B cell (primary cell): Measurements from ENCODE around the gene MED31. TPM values are rescaled to one million over a fixed set of nuclear protein-coding genes. Genes with fewer than 3 reads are reported as not detected.

Experiments
- ATAC-seq: fragments of 200-7000 bp; cut with Tn5 transposase; one replicate; pipeline ENCODE4 v1.10.0; 2021; ENCODE audit warnings: low read depth, mild to moderate bottlenecking, moderate number of reproducible peaks, moderate library complexity
- CTCF ChIA-PET: fragments of 350-600 bp; sonication (Branson Sonifier 250); formaldehyde crosslinking; loops from one replicate; lab custom pipeline; 2021; ENCODE audit warnings: antibody characterized with exemption, inconsistent platforms; lab: Charles Lee
- POLR2A ChIA-PET: fragments of 350-600 bp; sonication (Branson Sonifier 250); formaldehyde crosslinking; loops from one replicate; lab custom pipeline; 2021; ENCODE audit warnings: antibody characterized with exemption; lab: Charles Lee
- DNase-seq: peaks from one replicate; pipeline ENCODE4 v3.0.0; 2013
- H2AFZ ChIP-seq: 2 replicates; pipeline ENCODE4 v1.6.1; 2012; ENCODE audit warnings: mild to moderate bottlenecking, low read depth, low read length; ENCODE audit not compliant: insufficient read depth, poor library complexity, severe bottlenecking
- H3K27ac ChIP-seq, 2 donors: 1 replicate in 1 of 2; 2 replicates in 1 of 2; pipeline ENCODE4 v1.5.1; 2012 to 2013; ENCODE audit warnings: low read length in 2 of 2, mild to moderate bottlenecking in 2 of 2, moderate library complexity in 1 of 2
- H3K27me3 ChIP-seq, 4 experiments: fragments of 200-600 bp in 1 of 4; sonication (generic) in 1 of 4; replicated peaks in 1 of 4; 1 replicate in 2 of 4; 2 replicates in 2 of 4; pipeline versions ENCODE4 v1.6.1 to v1.7.0; 2013 to 2016; ENCODE audit warnings: low read length in 3 of 4, mild to moderate bottlenecking in 2 of 4, mixed read lengths in 1 of 4, moderate library complexity in 1 of 4; ENCODE audit not compliant: insufficient read depth in 4 of 4, control insufficient read depth in 3 of 4; ENCODE audit errors: control extremely low read depth in 1 of 4
- H3K36me3 ChIP-seq, 2 experiments: replicated peaks in 1 of 2; 1 replicate in 1 of 2; 2 replicates in 1 of 2; pipeline versions ENCODE4 v1.6.1 to v1.7.1; 2013; ENCODE audit warnings: low read length in 1 of 2; ENCODE audit not compliant: insufficient read depth in 2 of 2, control insufficient read depth in 1 of 2; ENCODE audit errors: control extremely low read depth in 1 of 2, extremely low read depth in 1 of 2
- H3K4me1 ChIP-seq, 2 donors: fragments of 200-600 bp in 1 of 2; sonication (generic) in 1 of 2; 1 replicate in 1 of 2; 2 replicates in 1 of 2; pipeline versions ENCODE4 v1.5.1 to v1.6.1; 2013 to 2017; ENCODE audit warnings: low read length in 2 of 2; ENCODE audit not compliant: control insufficient read depth in 2 of 2, insufficient read depth in 2 of 2
- H3K4me2 ChIP-seq: replicated peaks from 2 replicates; pipeline ENCODE3; 2012; ENCODE audit warnings: mild to moderate bottlenecking, low read depth, low read length; ENCODE audit not compliant: poor library complexity, severe bottlenecking
- H3K4me3 ChIP-seq, 5 experiments: fragments of 200-600 bp in 1 of 5; sonication (generic) in 1 of 5; 1 replicate in 3 of 5; 2 replicates in 2 of 5; pipeline versions ENCODE4 v1.5.1 to v1.7.0; 2011 to 2016; ENCODE audit warnings: low read length in 4 of 5, mild to moderate bottlenecking in 4 of 5, low read depth in 2 of 5, control low read depth in 1 of 5, moderate library complexity in 1 of 5; ENCODE audit not compliant: insufficient read depth in 1 of 5; ENCODE audit errors: control extremely low read depth in 1 of 5, extremely low read depth in 1 of 5
- H3K79me2 ChIP-seq: fragments of 200-600 bp; sonication (generic); one replicate; pipeline ENCODE4 v1.6.0; 2016; ENCODE audit warnings: low read length; ENCODE audit not compliant: control insufficient read depth, insufficient read depth
- H3K9ac ChIP-seq: fragments of 200-600 bp; sonication (generic); 2 replicates; pipeline ENCODE4 v1.6.1; 2017; ENCODE audit warnings: mild to moderate bottlenecking, low read length, moderate library complexity
- H3K9me3 ChIP-seq, 3 donors: one replicate each; pipeline versions ENCODE4 v1.6.1 to v1.7.1; 2013; ENCODE audit warnings: low read length in 2 of 3; ENCODE audit not compliant: control insufficient read depth in 2 of 3, insufficient read depth in 1 of 3; ENCODE audit errors: control extremely low read depth in 1 of 3
- H4K20me1 ChIP-seq: 2 replicates; pipeline ENCODE4 v1.6.0; 2012; ENCODE audit warnings: mild to moderate bottlenecking, low read length; ENCODE audit not compliant: insufficient read depth, control insufficient read depth, poor library complexity, severe bottlenecking
- H3K27ac Mint-ChIP-seq: one replicate; pipeline ENCODE4 v1.8.0; 2021; ENCODE audit warnings: mixed read lengths
- H3K27me3 Mint-ChIP-seq: one replicate; pipeline ENCODE4 v1.8.0; 2021; ENCODE audit warnings: mixed read lengths
- H3K4me1 Mint-ChIP-seq: one replicate; pipeline ENCODE4 v1.8.0; 2021; ENCODE audit warnings: mixed read lengths
- H3K4me3 Mint-ChIP-seq: one replicate; pipeline ENCODE4 v1.8.0; 2021; ENCODE audit warnings: mixed read lengths
- H3K9me3 Mint-ChIP-seq: one replicate; pipeline ENCODE4 v1.8.0; 2022; ENCODE audit warnings: mixed read lengths; ENCODE audit not compliant: insufficient read depth
- CTCF ChIP-seq: fragments of 200-600 bp; IDR thresholded peaks from one replicate; pipeline ENCODE4 v1.8.0; 2022; ENCODE audit warnings: antibody characterized with exemption, mild to moderate bottlenecking
- EZH2 ChIP-seq: IDR thresholded peaks from 2 replicates; pipeline ENCODE4 v1.6.1; 2012; ENCODE audit warnings: borderline replicate concordance, low read depth, mild to moderate bottlenecking, moderate library complexity, low read length; ENCODE audit not compliant: insufficient read depth, poor library complexity, severe bottlenecking
- WGBS: methylation state at CpG from one replicate; pipeline ENCODE4 v1.1.5; 2013; ENCODE audit warnings: missing lambda C conversion rate; ENCODE audit not compliant: insufficient coverage; 5-methylcytosine and 5-hydroxymethylcytosine counted together
- intact Hi-C: fragments of 100-400 bp; cut with micrococcal nuclease; formaldehyde crosslinking; loops from one replicate; pipeline ENCODE4 v1.10.0; 2022
- polyA plus RNA-seq: library from polyadenylated mRNA; depleted of rRNA; stranded (reverse); fragments of >200 nt; gene quantifications from 2 replicates; pipeline ENCODE4 v1.2.3, GENCODE V29; 2012
- total RNA-seq, 2 donors: library from RNA; stranded (reverse); fragments of 120-200 nt in 1 of 2; gene quantifications; 1 replicate in 1 of 2; 2 replicates in 1 of 2; pipeline versions ENCODE4 v1.2.3 to v1.2.4, GENCODE V29; 2013 to 2022

MED31 gene
- total and polyA plus RNA-seq, 2 donors (not counting 1 experiment from before 2014, with no cell fraction given), result 9.2 to 25.5 TPM

GRCh38 chr17:6641247-6641863, 10.1 kb downstream of the MED31 start:
- peak overlapping the region; percentile 83 to 94 (median 89) for H3K4me3 ChIP-seq
- no peak for DNase-seq
- CTCF ChIA-PET, result interaction anchor here (1.4 kb wide), 1 partner anchor 10 kb away, joined by 5 read pairs; the partner anchor contains the start of genes C17orf100 and MED31

More at GRCh38 chr17:6641247-6641863, 10.1 kb downstream of the MED31 start:
- Mint-ChIP-seq H3K27ac (peak overlapping the region; percentile 99), H3K4me1 (peaks cover 40% of the 10 kb centered on the region), H3K9me3 (no peaks in the 10 kb centered on the region), H3K4me3 (peak overlapping the region; percentile 98), H3K27me3 (no peaks in the 10 kb centered on the region)
- Histone ChIP-seq H2AFZ (peak overlapping the region; percentile 99), H4K20me1 (peaks cover 12% of the 10 kb centered on the region), H3K27me3 (no peaks in the 10 kb centered on the region), H3K27ac (peak overlapping the region; percentile 64 to 89), H3K9me3 (no peaks in the 10 kb centered on the region), H3K79me2 (peaks cover 57% of the 10 kb centered on the region), H3K4me2 (peak overlapping the region; percentile 87), H3K36me3 (peaks cover 1 to 32% of the 10 kb centered on the region in 2 experiments), H3K9ac (peak overlapping the region; percentile 90), H3K4me1 (peaks cover 22 to 30% of the 10 kb centered on the region in 2 donors)
- ATAC-seq, result no peak
- intact Hi-C loops, result loop anchor here (1.0 to 2.0 kb wide), 2 partner anchors 10 to 15 kb away; partner anchors contain the start of genes C17orf100 and MED31
- 5% methylated on average over 16 of the region's 20 CpGs for WGBS
- POLR2A ChIA-PET, result interaction anchor here (0.6 to 1.5 kb wide), 4 partner anchors 10 to 1453 kb away, joined by 3 to 5 read pairs (median 4); partner anchors contain the start of genes C17orf100 and MED31
- TF ChIP-seq CTCF, result no peak
- TF ChIP-seq EZH2, result no peak
